GM19238 (cell line): Measurements from ENCODE around the gene HIGD2B.
"Not testable (repeated sequence)": the region's sequence is repeated elsewhere in the genome, so short reads cannot be mapped to it uniquely, and the experiment has no call there.

Experiments
- DNase-seq: peaks from one replicate; pipeline ENCODE4 v3.0.0; 2011; ENCODE audit warnings: low spot score; ENCODE audit not compliant: insufficient read length

Gene HIGD2B, protein sequence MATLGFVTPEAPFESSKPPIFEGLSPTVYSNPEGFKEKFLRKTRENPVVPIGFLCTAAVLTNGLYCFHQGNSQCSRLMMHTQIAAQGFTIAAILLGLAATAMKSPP

GRCh38 chr15:72685925-72686794 is at the start of gene HIGD2B, which contains the start of gene BBS4:
Gene HIGD2B (minus strand): TSS chr15:72686182. CDS start chr15:72676374, 9,808 bp downstream.
Gene BBS4 (plus strand): TSS chr15:72686207. CDS start chr15:72686228, 21 bp downstream.
- DNase-seq = peak; percentile 73

GRCh38 chr15:72735111-72735510 is 49.1 kb upstream of the HIGD2B start:
- DNase-seq = no peak

DNA sequence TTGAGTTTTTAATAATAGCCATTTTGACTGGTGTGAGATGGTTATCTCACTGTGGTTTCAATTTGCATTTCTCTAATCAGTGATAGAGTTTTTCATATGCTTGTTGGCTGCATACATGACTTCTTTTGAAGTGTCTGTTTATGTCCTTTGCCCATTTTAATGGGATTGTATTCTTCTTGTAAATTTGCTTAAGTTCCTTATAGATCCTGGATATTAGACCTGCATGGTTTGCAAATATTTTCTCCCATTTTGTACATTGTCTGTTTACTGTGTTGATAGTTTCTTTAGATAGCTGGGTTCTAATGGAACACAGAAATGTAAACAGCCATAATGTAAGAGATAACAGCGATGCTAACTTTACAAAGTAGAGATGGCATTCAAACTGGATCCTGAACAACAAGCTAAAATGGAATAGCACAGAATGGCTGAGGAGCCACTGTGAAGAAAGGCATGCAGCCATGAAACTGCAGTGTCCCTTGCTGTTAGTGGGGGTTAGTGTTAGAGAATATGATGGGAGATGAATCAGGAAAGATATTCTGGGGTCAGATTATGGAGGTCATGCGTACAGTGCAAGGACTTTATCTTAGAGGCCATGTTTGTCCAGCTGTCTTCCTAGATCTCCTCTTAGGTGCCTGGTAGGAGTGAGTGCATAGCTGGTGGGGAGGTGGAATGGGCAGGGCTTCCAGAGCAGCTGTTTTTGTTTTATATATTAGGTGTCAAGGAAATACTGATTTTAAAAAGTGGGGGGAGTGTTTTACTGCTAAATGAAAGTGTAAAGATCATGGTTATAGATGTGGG is 48.2 kb upstream of the HIGD2B start:
- no peak for DNase-seq

- no peak for DNase-seq
Observed at GRCh38 chr15:72732516-72732915, 46.5 kb upstream of the HIGD2B start.

DNA sequence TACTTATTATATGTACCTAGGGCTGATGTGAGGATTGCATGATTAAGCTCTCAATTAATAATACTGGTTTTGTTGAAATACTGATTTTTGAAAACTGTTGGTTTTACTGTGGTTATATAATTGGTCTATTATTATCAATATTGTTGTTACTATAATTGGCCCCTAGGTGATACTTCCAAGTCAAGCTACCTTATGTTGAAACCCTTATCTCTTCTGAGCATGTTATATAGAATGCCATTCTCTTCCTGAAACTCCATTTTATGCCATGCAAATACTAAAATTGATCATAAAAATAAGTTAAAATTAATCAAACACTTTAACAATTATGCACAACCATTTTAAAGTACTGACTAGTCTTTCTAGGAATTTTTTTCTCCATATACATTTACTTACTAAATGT is 46.1 kb upstream of the HIGD2B start:
- no peak for DNase-seq

GRCh38 chr15:72728821-72729220 is 42.8 kb upstream of the HIGD2B start:
- no peak for DNase-seq

DNA sequence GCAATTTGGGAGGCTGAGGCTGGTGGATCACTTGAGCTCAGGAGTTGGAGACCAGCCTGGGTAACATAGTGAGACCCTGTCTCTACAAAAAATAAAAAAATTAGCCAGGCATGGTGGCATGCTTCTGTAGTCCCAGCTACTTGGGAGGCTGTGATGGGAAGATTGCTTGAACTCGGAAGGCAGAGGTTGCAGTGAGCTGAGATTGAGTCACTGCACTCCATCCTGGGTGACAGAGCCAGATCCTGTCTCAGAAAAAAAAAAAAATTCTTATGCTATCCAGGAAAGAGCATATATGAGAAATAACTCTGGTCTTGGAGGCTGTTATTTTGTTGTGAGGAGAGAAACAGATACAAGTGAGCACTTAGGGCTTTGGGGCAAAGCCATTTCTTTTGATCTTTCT is 42.3 kb upstream of the HIGD2B start:
- DNase-seq = not testable (repeated sequence)

DNA sequence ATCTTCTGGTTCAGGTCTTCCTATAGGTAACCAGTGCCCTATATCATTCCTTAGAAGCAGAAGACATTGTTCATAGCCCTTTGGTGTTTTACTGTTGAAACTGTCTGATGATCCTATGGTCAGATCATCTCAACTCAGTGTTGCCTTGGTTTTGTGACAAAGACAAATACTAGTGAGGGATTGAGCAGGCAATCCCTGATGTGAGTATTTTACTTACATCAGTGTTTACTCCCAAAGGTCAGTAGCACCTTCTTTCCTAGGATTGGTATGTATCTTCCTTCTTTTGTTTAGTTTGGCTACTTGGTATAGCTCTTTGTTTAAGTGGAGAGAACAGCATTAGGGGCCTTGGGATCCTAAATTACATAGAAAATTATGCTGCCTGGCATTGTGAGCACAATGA is 41.2 kb upstream of the HIGD2B start:
- no peak for DNase-seq

DNA sequence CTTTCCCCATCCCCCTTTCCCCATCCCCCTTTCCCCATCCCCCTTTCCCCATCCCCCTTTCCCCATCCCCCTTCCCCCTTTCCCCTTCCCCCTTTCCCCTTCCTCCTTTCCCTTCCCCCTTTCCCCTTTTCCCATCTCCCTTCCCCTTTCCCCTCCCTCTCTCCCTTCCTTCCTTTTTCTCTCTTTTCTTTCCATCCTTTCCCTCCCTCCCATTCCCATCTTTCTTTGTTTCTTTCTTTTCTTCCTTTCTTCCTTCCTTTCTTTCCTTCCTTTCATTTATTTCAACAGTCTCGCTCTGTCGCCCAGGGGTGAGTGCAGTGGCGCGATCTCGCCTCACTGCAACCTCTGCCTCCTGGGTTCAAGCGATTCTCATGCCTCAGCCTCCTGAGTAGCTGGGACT is 39.9 kb upstream of the HIGD2B start:
- DNase-seq = not testable (repeated sequence)

GRCh38 chr15:72725446-72725845 is 39.5 kb upstream of the HIGD2B start:
- DNase-seq = no peak

- DNase-seq = no peak
Observed at GRCh38 chr15:72724028-72724427, 38.0 kb upstream of the HIGD2B start.

- peak; percentile 10 for DNase-seq
Observed at GRCh38 chr15:72722071-72722696, 36.2 kb upstream of the HIGD2B start.

- not testable (repeated sequence) for DNase-seq
Observed at GRCh38 chr15:72708551-72709303, 22.7 kb upstream of the HIGD2B start.

DNA sequence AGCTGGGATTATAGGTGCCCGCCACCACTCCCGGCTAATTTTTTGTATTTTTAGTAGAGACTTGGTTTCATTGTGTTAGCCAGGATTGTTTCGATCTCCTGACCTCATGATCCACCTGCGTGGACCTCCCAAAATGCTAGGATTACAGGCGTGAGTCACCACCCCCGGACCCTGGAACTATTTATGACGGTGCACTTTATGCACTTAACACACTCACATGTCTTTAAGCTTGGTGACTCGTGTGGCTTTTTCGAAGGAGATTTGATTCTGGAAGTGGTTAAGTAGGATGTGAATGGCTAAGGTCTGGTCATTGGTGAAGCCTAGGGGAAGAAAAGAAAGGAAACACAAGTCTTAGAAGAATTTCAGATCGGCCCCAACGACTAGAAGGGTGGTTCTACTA is 20.3 kb upstream of the HIGD2B start:
- DNase-seq = no peak

DNA sequence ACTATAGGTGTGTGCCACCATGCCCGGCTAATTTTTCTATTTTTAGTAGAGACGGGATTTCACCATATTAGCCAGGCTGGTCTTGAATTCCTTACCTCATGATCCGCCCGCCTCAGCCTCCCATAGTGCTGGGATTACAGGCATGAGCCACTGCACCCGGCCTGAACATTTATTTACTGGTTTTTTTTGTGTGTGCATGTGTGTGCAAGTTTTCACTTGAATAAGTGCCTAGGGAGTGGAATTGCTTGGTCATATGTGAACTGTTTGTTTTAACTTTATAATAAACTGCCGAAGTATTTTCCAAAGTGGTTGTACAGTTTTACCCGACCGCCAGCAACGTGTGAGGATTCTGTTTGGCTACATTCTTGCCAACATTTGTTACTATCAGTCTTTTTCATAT is 14.1 kb upstream of the HIGD2B start:
- no peak for DNase-seq

DNA sequence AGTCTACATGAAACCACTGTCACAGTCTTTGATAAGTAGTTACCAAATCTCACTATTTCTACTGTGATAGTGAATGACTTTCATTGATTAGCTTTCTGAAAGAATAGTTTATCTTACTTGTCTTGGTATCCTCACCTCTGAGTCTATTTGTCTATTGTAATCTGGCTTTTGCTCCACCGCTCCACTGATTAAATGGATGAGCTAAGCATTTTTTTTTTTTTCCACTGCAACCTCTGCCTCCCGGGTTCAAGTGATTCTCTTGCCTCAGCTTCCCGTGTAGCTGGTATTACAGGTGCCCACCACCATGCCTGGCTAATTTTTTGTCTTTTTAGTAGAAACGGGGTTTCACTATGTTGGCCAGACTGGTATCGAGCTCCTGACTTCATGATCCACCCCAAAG is 13.0 kb upstream of the HIGD2B start:
- DNase-seq = no peak

GRCh38 chr15:72690938-72691337 is 5.0 kb upstream of the HIGD2B start:
- DNase-seq = no peak

DNA sequence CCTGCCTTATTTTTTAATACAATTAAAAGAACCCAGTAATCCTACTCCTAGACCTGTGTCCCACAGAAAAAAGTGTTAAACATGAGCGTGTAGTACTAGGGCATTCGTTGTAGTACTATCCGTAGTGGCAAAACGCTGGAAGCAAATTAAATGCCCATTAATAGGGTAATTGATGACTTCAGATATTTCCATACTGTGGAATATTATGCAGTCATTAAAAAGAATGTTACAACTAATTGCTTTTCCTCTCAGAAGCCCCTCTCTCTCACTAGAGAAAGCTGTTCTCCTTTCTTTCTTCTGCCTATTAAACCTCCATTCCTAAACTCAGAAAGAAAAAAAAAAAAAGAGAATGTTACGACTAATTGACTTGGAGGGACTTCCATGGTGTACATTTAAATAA is 2.7 kb upstream of the HIGD2B start:
- DNase-seq = no peak

DNA sequence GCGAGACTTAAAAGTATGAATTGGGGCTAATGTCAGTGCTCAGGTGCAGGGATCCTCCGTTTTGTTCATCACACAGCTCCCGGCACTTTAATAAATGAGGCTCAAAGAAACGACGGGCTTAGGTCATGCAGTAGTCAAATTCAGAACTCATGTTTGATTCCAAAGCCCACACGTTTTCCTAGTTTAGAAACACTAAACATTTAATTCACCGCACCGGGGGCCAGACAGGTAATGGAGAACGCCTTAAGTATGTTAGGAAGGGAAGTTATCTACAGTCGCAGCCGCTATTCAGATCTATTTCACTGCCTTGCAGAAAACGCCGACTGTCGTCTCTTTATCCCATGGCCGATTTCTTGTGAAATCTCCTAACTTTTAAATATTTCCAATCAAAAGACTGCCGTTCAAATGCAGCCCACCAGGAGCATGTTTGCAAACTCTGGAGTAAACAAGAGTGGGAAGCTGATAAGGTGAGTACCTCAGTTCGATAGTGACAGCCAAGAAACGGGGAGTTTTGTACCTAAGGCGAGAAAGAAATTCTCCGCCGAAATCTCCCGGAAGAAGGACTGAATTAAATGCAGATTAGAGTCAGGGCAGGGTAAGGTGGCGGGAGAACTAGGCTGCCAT is 569 bp downstream of the HIGD2B start:
- DNase-seq = no peak

GRCh38 chr15:72682772-72683171 is 3.2 kb downstream of the HIGD2B start:
- no peak for DNase-seq
